Activated CD4-positive, alpha-beta T cell treated with anti-CD3 and anti-CD28 coated beads for 4 hours (primary cell): Measurements from ENCODE around the gene SCUBE1.
A peak's percentile ranks its signal among the peaks of the same experiment; 100 is the strongest.
"Not testable (repeated sequence)": the region's sequence is repeated elsewhere in the genome, so short reads cannot be mapped to it uniquely, and the experiment has no call there.

ENCODE experiments used
- DNase-seq, 2 donors: peaks; one replicate each; pipeline ENCODE4 v3.0.0-alpha.2; 2020

SCUBE1 gene

GRCh38 chr22:43355688-43356087 lies 12.5 kb upstream of the SCUBE1 start:
- not testable (repeated sequence) for DNase-seq

- no peak for DNase-seq
These were observed 8.8 kb upstream of the SCUBE1 start for GRCh38 chr22:43351966-43352345.

DNA sequence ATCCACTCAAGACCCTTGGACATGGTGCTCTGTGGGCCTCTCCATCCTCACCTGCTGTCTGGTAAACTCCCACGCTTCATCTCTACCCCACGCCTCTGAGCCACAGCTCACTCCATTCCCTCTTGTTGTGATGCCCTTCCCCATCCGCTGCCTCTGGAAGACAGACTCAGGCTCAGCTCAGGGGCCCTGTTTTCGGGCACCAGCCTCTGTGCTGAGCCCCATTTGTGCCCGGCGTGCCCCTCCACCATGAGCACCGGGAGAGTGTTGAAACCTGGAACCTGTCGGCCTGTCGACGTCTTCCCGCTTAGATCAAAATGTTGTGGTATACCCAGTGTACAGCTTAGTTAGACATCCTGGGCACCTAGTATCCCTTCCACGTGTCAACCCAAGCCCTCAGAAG lies 6.5 kb upstream of the SCUBE1 start:
- no peak for DNase-seq

- DNase-seq: peak; percentile 60 to 65
These were observed 3.4 kb upstream of the SCUBE1 start for GRCh38 chr22:43346521-43346929.

- DNase-seq: no peak
These were observed 2.7 kb upstream of the SCUBE1 start for GRCh38 chr22:43345761-43346301.

- no peak for DNase-seq
These were observed 2.2 kb upstream of the SCUBE1 start for GRCh38 chr22:43345356-43345755.

DNA sequence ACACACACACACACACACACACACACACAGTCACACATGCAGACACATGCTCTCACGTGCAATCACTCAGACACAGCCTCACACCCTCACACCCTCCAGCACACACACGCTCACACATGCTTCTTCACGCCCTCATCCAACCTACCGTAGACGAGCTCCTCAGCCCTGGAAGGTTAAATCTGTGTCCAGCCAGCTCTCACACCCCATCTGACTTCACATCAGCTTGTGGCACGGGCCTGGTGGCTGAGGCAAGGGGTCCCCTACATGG lies 1.3 kb upstream of the SCUBE1 start:
- no peak for DNase-seq

GRCh38 chr22:43343670-43344519 lies 723 bp upstream of the SCUBE1 start:
- no peak for DNase-seq

GRCh38 chr22:43342347-43343261 lies 568 bp downstream of the SCUBE1 start:
- DNase-seq: no peak

DNA sequence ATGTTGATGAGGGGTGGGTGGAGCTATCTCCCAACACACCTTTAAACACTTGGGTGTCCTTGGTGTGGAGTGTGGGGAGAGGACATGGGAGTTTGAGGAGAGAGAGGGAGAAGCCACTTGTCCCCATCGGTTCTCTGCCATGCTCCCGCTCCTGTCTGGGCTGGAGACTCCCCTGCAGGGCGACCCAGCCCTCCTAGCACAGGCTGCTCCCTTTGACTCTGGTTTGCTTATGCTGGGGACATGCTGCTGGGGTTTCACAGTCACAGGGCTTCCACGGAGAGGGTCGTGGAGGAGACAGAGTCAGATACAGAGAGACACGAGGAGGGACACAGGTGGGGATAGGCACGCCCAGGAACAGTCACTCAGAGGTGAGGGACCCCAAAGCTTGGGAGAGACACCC lies 1.6 kb downstream of the SCUBE1 start:
- DNase-seq: no peak

GRCh38 chr22:43338766-43339345 lies 4.3 kb downstream of the SCUBE1 start:
- no peak for DNase-seq

DNA sequence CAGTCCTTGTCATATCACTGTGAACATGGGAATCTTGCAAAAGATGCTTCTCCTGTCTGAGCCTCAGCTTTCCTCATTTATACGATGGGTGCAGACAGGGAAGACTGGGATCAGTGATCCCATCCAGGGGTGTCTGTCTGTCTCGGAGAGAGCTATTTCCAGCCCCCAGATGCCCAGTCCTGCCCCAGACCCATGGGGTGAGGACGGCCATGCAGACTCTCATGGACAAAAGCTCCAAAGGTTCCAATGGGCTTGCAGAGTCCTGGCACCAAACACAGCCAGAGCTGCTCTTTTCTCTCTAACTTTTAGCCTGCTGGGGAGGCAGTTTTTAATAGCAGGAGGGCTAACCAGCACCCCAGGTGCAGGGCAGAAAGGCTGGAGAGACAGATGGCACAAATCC lies 5.2 kb downstream of the SCUBE1 start:
- DNase-seq: no peak

DNA sequence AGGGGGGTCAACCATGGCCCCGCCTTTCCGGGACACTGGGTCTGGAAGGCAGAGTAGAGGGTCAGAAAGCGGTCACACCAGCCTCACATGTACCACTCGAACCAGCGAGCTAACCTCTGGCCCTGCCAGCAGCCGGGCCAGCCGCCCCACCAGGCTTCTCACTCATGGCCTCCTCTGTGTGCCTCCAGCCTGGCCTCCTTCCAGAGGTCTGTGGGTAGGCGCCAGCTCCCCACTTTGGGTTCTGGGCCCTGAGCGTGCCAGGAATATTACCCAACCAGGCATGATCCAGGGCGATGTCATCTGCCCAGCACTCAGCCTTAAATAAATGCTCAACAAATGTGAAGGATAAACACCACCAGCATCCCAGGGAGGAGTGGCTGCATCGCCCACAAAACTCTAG lies 5.8 kb downstream of the SCUBE1 start:
- no peak for DNase-seq

DNA sequence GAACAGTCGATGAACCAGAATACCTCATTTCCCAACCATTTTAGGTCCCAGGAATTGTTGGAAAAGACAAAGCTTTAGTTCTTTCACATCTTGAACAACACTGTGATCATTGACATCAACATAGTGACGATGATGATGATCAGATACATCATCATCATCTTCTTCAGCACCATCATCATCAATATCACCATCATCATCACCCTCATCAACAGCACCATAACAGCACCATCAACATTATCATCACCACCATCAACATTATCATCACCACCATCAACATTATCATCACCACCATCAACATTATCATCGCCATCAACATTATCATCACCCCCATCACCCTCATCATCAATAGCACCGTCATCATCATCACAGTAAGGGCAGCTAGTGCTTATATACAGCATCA lies 8.8 kb downstream of the SCUBE1 start:
- no peak for DNase-seq

DNA sequence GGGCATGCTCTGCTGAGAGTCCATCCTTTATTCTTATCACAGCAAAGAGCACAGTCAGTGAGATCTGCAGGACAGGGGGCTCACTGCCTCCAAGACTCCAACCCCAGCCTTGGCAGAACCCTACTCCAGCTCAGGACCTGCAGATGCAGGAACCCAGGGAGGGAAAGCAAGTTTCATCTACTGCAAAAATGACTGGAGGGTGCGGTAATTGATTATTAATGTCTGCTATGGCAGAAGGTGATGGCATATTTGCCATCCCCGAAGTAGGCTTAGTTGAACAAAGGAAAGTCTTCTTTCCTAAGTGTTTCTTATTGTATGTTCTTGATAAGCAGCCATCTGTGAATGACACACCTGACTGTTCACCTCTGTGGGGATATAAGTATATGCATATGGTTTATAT lies 9.2 kb downstream of the SCUBE1 start:
- no peak for DNase-seq

GRCh38 chr22:43333156-43333555 lies 10.0 kb downstream of the SCUBE1 start:
- no peak for DNase-seq

- no peak for DNase-seq
These were observed 11.5 kb downstream of the SCUBE1 start for GRCh38 chr22:43331698-43332097.

DNA sequence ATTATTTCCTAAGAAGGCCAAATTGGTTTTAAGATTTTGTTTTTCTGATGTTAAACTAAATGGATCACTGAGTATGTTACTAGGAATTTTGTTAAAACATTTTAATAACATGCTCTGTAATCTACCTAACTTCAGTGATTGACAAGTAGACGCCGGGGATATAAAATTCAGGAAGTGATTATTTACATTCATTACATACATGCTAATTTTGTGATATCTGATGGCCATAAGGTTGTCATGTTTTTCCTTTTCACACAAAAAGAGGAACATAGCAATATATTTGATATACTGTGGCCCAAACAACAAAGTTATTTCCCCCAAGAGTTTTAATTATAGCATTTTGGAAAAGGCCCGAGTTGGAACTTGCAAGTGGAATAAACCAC lies 12.1 kb downstream of the SCUBE1 start:
- no peak for DNase-seq

- DNase-seq: no peak
These were observed 12.7 kb downstream of the SCUBE1 start for GRCh38 chr22:43330178-43331068.

- DNase-seq: no peak
These were observed 14.1 kb downstream of the SCUBE1 start for GRCh38 chr22:43329061-43329460.

GRCh38 chr22:43327157-43327438 lies 16.1 kb downstream of the SCUBE1 start:
- DNase-seq: no peak

GRCh38 chr22:43326331-43327156 lies 16.6 kb downstream of the SCUBE1 start:
- no peak for DNase-seq
